Loucy (cell line): ENCODE measurements around the gene RAB31.
"Not testable (repeated sequence)": the region's sequence is repeated elsewhere in the genome, so short reads cannot be mapped to it uniquely, and the experiment has no call there.

Experiments used
- EZH2phosphoT487 ChIP-seq: fragments of 200-600 bp; IDR thresholded peaks from 2 replicates; pipeline ENCODE4 v1.6.1; 2018; ENCODE audit warnings: antibody characterized with exemption, mild to moderate bottlenecking, moderate library complexity, borderline replicate concordance
- TF ChIP-seq, protein P1 (sequence below): fragments of 200-600 bp; sonication (generic); conservative IDR thresholded peaks from 2 replicates; pipeline ENCODE4 v1.5.1; 2014; ENCODE audit warnings: mild to moderate bottlenecking, antibody characterized with exemption, low read length

GRCh38 chr18:9899550-9899930 is 191.4 kb downstream of the RAB31 start:
- TF ChIP-seq, protein P1, sequence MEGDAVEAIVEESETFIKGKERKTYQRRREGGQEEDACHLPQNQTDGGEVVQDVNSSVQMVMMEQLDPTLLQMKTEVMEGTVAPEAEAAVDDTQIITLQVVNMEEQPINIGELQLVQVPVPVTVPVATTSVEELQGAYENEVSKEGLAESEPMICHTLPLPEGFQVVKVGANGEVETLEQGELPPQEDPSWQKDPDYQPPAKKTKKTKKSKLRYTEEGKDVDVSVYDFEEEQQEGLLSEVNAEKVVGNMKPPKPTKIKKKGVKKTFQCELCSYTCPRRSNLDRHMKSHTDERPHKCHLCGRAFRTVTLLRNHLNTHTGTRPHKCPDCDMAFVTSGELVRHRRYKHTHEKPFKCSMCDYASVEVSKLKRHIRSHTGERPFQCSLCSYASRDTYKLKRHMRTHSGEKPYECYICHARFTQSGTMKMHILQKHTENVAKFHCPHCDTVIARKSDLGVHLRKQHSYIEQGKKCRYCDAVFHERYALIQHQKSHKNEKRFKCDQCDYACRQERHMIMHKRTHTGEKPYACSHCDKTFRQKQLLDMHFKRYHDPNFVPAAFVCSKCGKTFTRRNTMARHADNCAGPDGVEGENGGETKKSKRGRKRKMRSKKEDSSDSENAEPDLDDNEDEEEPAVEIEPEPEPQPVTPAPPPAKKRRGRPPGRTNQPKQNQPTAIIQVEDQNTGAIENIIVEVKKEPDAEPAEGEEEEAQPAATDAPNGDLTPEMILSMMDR = not testable (repeated sequence)
- not testable (repeated sequence) for TF ChIP-seq EZH2phosphoT487
